ENCODE results near the gene SMIM36. TPM values are rescaled to one million over a fixed set of nuclear protein-coding genes. Genes with fewer than 3 reads are reported as not detected.

SMIM36 gene
- polyA plus RNA-seq, 3 donors: not detected

GRCh38 chr17:55417411-55418268 is 93.6 kb downstream of the SMIM36 start:
- Histone ChIP-seq H3K27ac (ENCODE audit: low read depth in 1 of 2, low read length in 2 of 2) (no peak overlapping the region), H3K36me3 (replicated peaks in 1 of 2; ENCODE audit: control insufficient read depth in 1 of 2, insufficient read depth in 2 of 2, low read length in 2 of 2) (peaks cover 0 to 16% of the 10 kb centered on the region in 2 donors), H2AFZ (ENCODE audit: insufficient read depth, low read depth, low read length, poor library complexity, severe bottlenecking) (no peak overlapping the region), H4K20me1 (ENCODE audit: insufficient read depth, low read length) (no peaks in the 10 kb centered on the region), H3K4me2 (replicated peaks; ENCODE audit: extremely low read depth, low read length, poor library complexity, severe bottlenecking) (no peak overlapping the region), H3K4me3 (replicated peaks in 1 of 3; ENCODE audit: low read depth in 2 of 3, low read length in 3 of 3) (no peak overlapping the region), H3K27me3 (ENCODE audit: control insufficient read depth in 2 of 2, insufficient read depth in 2 of 2, low read length in 2 of 2) (no peaks in the 10 kb centered on the region), H3K4me1 (ENCODE audit: control insufficient read depth in 1 of 2, insufficient read depth in 2 of 2, low read length in 2 of 2) (peaks cover 21 to 40% of the 10 kb centered on the region in 2 donors), H3K9ac (ENCODE audit: insufficient read depth, low read length, poor library complexity, severe bottlenecking) (no peak overlapping the region), H3K79me2 (ENCODE audit: insufficient read depth, low read length) (peaks cover 40% of the 10 kb centered on the region), H3K9me3 (replicated peaks in 1 of 2; ENCODE audit: control insufficient read depth in 1 of 2, insufficient read depth in 1 of 2, low read length in 2 of 2) (no peaks in the 10 kb centered on the region)
- TF ChIP-seq CTCF (IDR thresholded peaks at IDR 0.05): no peak
- H3K9me3 Mint-ChIP-seq: no peaks in the 10 kb centered on the region
- intact Hi-C loops (cut with micrococcal nuclease): no loop called here
- H3K4me3 Mint-ChIP-seq: no peak overlapping the region
- H3K36me3 Mint-ChIP-seq: peaks cover 11 to 15% of the 10 kb centered on the region in 2 donors
- WGBS (ENCODE audit: insufficient coverage): 96% methylated on average over 2 of the region's 4 CpGs
- no peak overlapping the region for H3K27ac Mint-ChIP-seq
- DNase-seq: no peak
- H3K4me1 Mint-ChIP-seq: peaks cover 40% of the 10 kb centered on the region
- H3K27me3 Mint-ChIP-seq (ENCODE audit: low read depth in 3 of 3): peaks cover 0 to 1% (median 0%) of the 10 kb centered on the region in 3 donors

- Histone ChIP-seq H2AFZ (ENCODE audit: insufficient read depth, low read depth, low read length, poor library complexity, severe bottlenecking) (no peak overlapping the region), H3K9ac (ENCODE audit: insufficient read depth, low read length, poor library complexity, severe bottlenecking) (no peak overlapping the region), H3K4me3 (replicated peaks in 1 of 3; ENCODE audit: low read depth in 2 of 3, low read length in 3 of 3) (no peak overlapping the region), H3K79me2 (ENCODE audit: insufficient read depth, low read length) (peaks cover 39% of the 10 kb centered on the region), H3K27ac (ENCODE audit: low read depth in 1 of 2, low read length in 2 of 2) (no peak overlapping the region), H3K4me2 (replicated peaks; ENCODE audit: extremely low read depth, low read length, poor library complexity, severe bottlenecking) (no peak overlapping the region), H3K4me1 (ENCODE audit: control insufficient read depth in 1 of 2, insufficient read depth in 2 of 2, low read length in 2 of 2) (peaks cover 16 to 34% of the 10 kb centered on the region in 2 donors), H3K9me3 (replicated peaks in 1 of 2; ENCODE audit: control insufficient read depth in 1 of 2, insufficient read depth in 1 of 2, low read length in 2 of 2) (no peaks in the 10 kb centered on the region), H3K36me3 (replicated peaks in 1 of 2; ENCODE audit: control insufficient read depth in 1 of 2, insufficient read depth in 2 of 2, low read length in 2 of 2) (peaks cover 4 to 27% of the 10 kb centered on the region in 2 donors), H3K27me3 (ENCODE audit: control insufficient read depth in 2 of 2, insufficient read depth in 2 of 2, low read length in 2 of 2) (no peaks in the 10 kb centered on the region), H4K20me1 (ENCODE audit: insufficient read depth, low read length) (no peaks in the 10 kb centered on the region)
- Mint-ChIP-seq H3K9me3 (no peaks in the 10 kb centered on the region), H3K4me1 (peaks cover 36% of the 10 kb centered on the region), H3K27ac (peak overlapping the region in 3 of 7 donors; percentile 2 to 77 (median 17)), H3K36me3 (peaks cover 19 to 22% of the 10 kb centered on the region in 2 donors), H3K4me3 (no peak overlapping the region), H3K27me3 (ENCODE audit: low read depth in 3 of 3) (no peaks in the 10 kb centered on the region)
- DNase-seq: peak in 2 of 3 donors; percentile 7 to 22
- intact Hi-C loops (cut with micrococcal nuclease): no loop called here
- no peak for TF ChIP-seq CTCF (IDR thresholded peaks at IDR 0.05)
- 0% methylated on average over 1 of the region's 4 CpGs for WGBS (ENCODE audit: insufficient coverage)
Measured at GRCh38 chr17:55416470-55417052, 94.7 kb downstream of the SMIM36 start.
